COLO668 (cell line): ENCODE measurements around the gene DAP.
"Not testable (repeated sequence)": the region's sequence is repeated elsewhere in the genome, so short reads cannot be mapped to it uniquely, and the experiment has no call there.

Experiments used
- DNase-seq: peaks from one replicate; lab custom pipeline; 2025; ENCODE audit not compliant: unreplicated experiment; lab: John Stamatoyannopoulos, UW

DAP gene

GRCh38 chr5:10635257-10635866 is 125.7 kb downstream of the DAP start:
- DNase-seq, result no peak

- DNase-seq, result no peak
Observed at GRCh38 chr5:10634562-10634961, 126.5 kb downstream of the DAP start.

DNA sequence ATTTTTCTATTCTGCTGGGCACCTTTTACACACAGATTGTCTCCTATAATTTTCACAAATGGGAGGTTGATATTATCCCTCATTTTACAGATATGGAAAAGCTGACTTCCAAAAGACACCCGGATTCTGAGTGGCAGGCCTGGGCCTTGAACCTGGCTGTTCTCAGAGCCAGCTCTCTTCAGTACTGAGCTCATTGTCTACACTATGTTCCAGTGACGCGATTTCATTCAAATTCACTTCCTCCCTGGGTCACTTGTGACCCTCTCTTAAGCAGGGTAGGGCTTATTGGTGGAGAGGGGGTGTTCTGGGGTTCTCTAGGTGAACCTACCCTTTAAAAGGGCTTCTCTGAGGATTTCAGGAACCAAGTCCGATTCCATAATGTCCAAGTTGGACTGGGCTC is 127.0 kb downstream of the DAP start:
- no peak for DNase-seq

DNA sequence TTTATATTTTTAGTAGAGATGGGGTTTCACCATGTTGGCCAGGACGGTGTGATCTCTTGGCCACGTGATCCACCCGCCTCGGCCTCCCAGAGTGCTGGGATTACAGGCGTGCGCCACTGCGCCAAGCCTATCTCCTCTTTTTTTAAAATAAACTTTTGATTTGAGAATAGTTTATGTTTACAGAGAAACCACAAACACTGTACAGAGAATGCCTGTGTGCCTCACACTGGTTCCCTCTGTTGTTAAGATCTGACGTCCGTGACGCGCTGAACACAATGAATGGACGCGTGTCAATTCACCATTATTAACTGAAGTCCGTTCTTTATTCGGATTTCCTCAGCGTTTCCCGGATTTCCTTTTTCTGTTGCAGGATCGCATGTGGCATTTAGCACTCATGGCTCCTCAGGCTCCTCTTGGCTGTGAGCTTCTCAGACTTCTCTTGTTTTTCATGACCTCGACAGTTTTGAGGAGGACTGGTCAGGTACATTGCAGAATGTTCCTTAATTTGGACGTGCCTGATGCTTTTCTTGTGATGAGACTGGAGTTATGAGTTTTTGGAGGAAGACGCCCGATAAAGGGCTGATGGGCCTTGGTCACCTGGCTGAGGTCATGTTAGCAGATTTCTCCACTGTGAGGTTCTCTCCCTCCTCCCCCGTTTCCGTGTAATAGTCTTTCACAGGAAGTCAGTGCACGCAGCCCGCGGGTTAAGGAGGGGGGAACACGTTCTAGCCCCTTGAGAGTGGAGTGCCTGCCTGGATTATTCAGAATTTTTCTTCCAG is 127.6 kb downstream of the DAP start:
- DNase-seq, result no peak

DNA sequence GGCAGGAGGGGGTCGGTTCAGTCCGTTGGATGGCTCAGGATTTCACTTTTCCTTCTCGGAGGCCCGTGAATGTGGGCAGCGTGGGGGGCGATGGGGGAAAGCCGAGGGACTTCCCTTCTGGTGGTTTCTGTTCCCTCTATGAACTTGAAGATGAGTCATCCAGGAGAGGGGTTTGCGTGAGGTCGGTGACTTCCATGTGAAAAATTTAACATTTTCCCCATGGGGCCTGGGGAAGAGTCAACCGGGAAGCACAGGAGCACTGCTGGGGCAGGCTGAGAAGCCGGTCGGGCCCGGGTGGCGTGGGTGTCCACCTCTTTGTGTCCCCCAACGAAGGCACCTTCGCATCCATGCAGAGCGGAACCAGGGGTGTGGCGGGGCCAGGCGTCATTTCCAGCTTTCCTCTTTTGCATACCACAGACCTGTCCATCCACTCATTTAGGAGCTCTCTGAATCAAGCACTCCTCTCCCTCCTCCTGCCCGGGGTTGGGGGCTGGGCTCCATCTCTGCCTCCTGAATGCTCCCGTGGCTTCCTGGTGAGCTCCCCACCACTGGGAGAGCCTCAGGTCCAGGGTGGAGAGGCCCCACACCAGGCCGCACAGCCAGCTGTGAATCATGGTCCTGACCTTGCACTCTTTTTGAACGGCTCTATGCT is 128.8 kb downstream of the DAP start:
- DNase-seq, result no peak

DNA sequence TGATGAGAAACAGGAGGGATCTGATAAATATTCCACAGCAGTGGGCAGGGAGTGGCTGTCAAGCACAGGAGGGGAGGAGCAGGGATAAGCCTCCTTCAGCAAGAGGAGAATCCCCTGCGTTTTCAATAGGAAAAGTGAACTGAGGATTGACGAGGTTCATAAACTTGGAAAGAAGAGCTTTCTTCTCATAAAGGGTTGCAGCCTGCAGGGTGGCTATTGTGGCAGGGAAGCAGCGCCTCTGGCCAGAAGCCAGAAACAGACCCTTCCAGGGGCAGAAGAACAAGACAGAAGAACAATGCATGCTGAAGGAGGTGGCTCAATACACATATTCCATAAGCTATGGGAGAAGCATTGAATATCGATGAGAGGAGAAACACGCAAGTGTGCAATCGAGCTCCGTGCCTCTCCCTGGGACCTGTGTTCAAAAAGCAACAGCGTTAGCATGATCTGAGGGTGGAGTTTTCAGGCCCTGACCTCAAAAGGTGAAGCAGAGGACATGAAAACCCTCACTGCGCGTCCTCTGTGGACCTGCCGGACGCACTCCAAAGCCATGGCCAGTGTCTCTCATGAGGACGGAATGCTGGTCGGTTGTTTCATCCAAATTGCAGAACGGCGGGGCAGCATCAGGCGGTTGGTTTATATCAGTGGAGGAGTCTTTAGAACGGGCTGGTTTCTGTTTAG is 129.6 kb downstream of the DAP start:
- no peak for DNase-seq

DNA sequence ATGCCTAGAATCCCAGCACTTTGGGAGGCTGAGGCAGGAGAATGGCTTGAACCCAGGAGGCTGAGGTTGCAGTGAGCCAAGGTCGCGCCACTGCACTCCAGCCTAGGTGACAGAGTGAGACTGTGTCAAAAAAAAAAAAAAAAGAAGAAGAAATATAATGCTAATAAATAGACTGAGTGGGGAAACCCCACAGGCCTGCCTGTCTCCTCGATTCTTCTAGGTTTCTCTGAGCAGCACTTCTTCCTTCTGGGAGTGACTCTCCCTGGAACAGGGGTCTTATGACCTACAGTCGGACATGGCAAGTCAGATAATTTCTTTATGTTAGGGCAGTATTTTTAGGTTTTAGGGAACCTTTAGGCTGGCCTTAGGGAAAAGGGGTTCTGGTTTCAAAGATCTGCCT is 130.3 kb downstream of the DAP start:
- DNase-seq, result not testable (repeated sequence)

DNA sequence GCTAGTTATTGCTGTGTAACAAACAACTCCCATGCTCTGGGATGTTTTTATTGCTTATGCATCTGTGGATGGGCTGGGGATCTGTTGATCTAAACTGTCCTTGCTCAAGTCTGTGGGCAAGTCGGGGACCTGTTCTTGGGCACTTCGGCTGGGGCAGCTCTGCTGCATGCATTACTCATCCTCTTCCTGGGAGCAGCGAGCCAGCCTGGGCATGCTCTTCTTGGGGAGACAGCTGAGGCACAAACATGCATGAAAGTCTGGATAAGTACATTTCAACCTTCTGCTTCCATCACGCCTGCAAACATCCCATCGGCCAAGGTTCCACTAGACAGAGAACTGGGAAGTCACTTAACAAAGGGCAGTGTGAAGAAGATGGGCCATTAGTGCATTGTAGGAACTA is 130.9 kb downstream of the DAP start:
- no peak for DNase-seq

- DNase-seq, result no peak
Observed at GRCh38 chr5:10629682-10630081, 131.4 kb downstream of the DAP start.
